H9 (cell line): ENCODE data around the gene NT5DC2. TPM values are rescaled to one million over a fixed set of nuclear protein-coding genes. Genes with fewer than 3 reads are reported as not detected.

ENCODE experiments used
- DNase-seq: peaks from one replicate; pipeline ENCODE4 v3.0.0-alpha.2; 2017
- H2AFZ ChIP-seq: one replicate; pipeline ENCODE4 v1.6.1; 2013; ENCODE audit warnings: mild to moderate bottlenecking, low read length, control low read depth, moderate library complexity
- H2AK5ac ChIP-seq: 2 replicates; pipeline ENCODE4 v1.6.1; 2013; ENCODE audit warnings: low read length, control low read depth, mixed read lengths; ENCODE audit not compliant: insufficient read length
- H2BK120ac ChIP-seq: one replicate; pipeline ENCODE4 v1.6.1; 2013; ENCODE audit warnings: low read depth, mild to moderate bottlenecking, low read length, control low read depth, inconsistent platforms; ENCODE audit not compliant: poor library complexity, severe bottlenecking
- H2BK12ac ChIP-seq: 2 replicates; pipeline ENCODE4 v1.6.1; 2013; ENCODE audit warnings: low read length, control low read depth, mixed read lengths, low read depth; ENCODE audit not compliant: insufficient read length
- H2BK15ac ChIP-seq: 2 replicates; pipeline ENCODE4 v1.6.1; 2013; ENCODE audit warnings: low read depth, low read length, control low read depth
- H2BK20ac ChIP-seq: one replicate; pipeline ENCODE4 v1.6.1; 2013; ENCODE audit warnings: low read depth, mild to moderate bottlenecking, low read length, control low read depth, inconsistent platforms; ENCODE audit not compliant: poor library complexity, severe bottlenecking
- H2BK5ac ChIP-seq: 2 replicates; pipeline ENCODE4 v1.6.1; 2013; ENCODE audit warnings: low read length, control low read depth, mixed read lengths; ENCODE audit not compliant: insufficient read length
- H3K14ac ChIP-seq: 2 replicates; pipeline ENCODE4 v1.6.1; 2013; ENCODE audit warnings: low read length, control low read depth; ENCODE audit not compliant: insufficient read depth
- H3K18ac ChIP-seq: 2 replicates; pipeline ENCODE4 v1.6.1; 2013; ENCODE audit warnings: low read depth, mild to moderate bottlenecking, mixed read lengths, low read length, control low read depth; ENCODE audit not compliant: insufficient read length
- H3K23ac ChIP-seq: 2 replicates; pipeline ENCODE4 v1.6.1; 2013; ENCODE audit warnings: low read length, control low read depth, mixed read lengths, low read depth; ENCODE audit not compliant: insufficient read length
- H3K23me2 ChIP-seq: 2 replicates; pipeline ENCODE4 v1.6.1; 2013; ENCODE audit warnings: low read depth, mild to moderate bottlenecking, mixed read lengths, low read length, control low read depth; ENCODE audit not compliant: insufficient read length, poor library complexity, severe bottlenecking
- H3K27ac ChIP-seq: 2 replicates; pipeline ENCODE4 v1.5.1; 2013; ENCODE audit warnings: low read length, control low read depth, mixed read lengths, low read depth; ENCODE audit not compliant: insufficient read length
- H3K27me3 ChIP-seq: 2 replicates; pipeline ENCODE4 v1.6.1; 2013; ENCODE audit warnings: low read length, control low read depth, inconsistent platforms; ENCODE audit not compliant: insufficient read depth
- H3K4ac ChIP-seq: 2 replicates; pipeline ENCODE4 v1.6.1; 2013; ENCODE audit warnings: low read depth, mild to moderate bottlenecking, control low read depth, inconsistent platforms, low read length, moderate library complexity
- H3K4me1 ChIP-seq: 2 replicates; pipeline ENCODE4 v1.6.1; 2013; ENCODE audit warnings: low read length, control low read depth, inconsistent platforms; ENCODE audit not compliant: insufficient read depth
- H3K4me2 ChIP-seq: 2 replicates; pipeline ENCODE4 v1.6.1; 2013; ENCODE audit warnings: low read length, control low read depth, mixed read lengths; ENCODE audit not compliant: insufficient read length, insufficient read depth
- H3K56ac ChIP-seq: 2 replicates; pipeline ENCODE4 v1.6.1; 2013; ENCODE audit warnings: low read depth, mild to moderate bottlenecking, mixed read lengths, low read length, control low read depth; ENCODE audit not compliant: insufficient read length
- H3K79me1 ChIP-seq: 2 replicates; pipeline ENCODE4 v1.6.1; 2013; ENCODE audit warnings: low read depth, mild to moderate bottlenecking, moderate library complexity, low read length, control low read depth, inconsistent platforms; ENCODE audit not compliant: insufficient read depth, poor library complexity, severe bottlenecking
- H3K79me2 ChIP-seq: 2 replicates; pipeline ENCODE4 v1.6.1; 2013; ENCODE audit warnings: low read length, control low read depth, inconsistent platforms; ENCODE audit not compliant: insufficient read depth
- H3K9ac ChIP-seq: 2 replicates; pipeline ENCODE4 v1.6.1; 2013; ENCODE audit warnings: low read length, control low read depth, mixed read lengths; ENCODE audit not compliant: insufficient read length; ENCODE audit errors: extremely low read depth
- H3K9me3 ChIP-seq: one replicate; pipeline ENCODE4 v1.6.1; 2013; ENCODE audit warnings: low read depth, low read length, inconsistent platforms; ENCODE audit not compliant: control insufficient read depth
- H3T11ph ChIP-seq: one replicate; pipeline ENCODE4 v1.6.1; 2013; ENCODE audit warnings: mild to moderate bottlenecking, low read length, control low read depth, inconsistent platforms
- H4K20me1 ChIP-seq: one replicate; pipeline ENCODE4 v1.6.1; 2013; ENCODE audit not compliant: control insufficient read depth, insufficient read length, insufficient read depth
- H4K5ac ChIP-seq: 2 replicates; pipeline ENCODE4 v1.6.1; 2013; ENCODE audit warnings: low read depth, mild to moderate bottlenecking, mixed read lengths, low read length, control low read depth; ENCODE audit not compliant: insufficient read length
- H4K8ac ChIP-seq: replicated peaks from 2 replicates; pipeline ENCODE4 v1.6.1; 2013; ENCODE audit warnings: low read length, control low read depth, mixed read lengths, low read depth; ENCODE audit not compliant: insufficient read length
- H4K91ac ChIP-seq: 2 replicates; pipeline ENCODE4 v1.6.1; 2013; ENCODE audit warnings: low read depth, mild to moderate bottlenecking, moderate library complexity, mixed read lengths, low read length, control low read depth; ENCODE audit not compliant: insufficient read length
- H3K27ac Mint-ChIP-seq, 3 experiments: 2 replicates in 2 of 3; 3 replicates in 1 of 3; pipeline ENCODE4 v1.8.0; 2020 to 2021; ENCODE audit warnings: mixed read lengths in 3 of 3, mild to moderate bottlenecking in 1 of 3, moderate library complexity in 1 of 3
- H3K27me3 Mint-ChIP-seq: 2 replicates; pipeline ENCODE4 v1.8.0; 2021; ENCODE audit warnings: low read depth, mild to moderate bottlenecking, moderate library complexity, mixed read lengths
- H3K36me3 Mint-ChIP-seq, 3 experiments: 2 replicates in 2 of 3; 3 replicates in 1 of 3; pipeline ENCODE4 v1.8.0; 2020 to 2021; ENCODE audit warnings: low read depth in 3 of 3, mixed read lengths in 3 of 3; ENCODE audit not compliant: insufficient read depth in 1 of 3
- H3K4me1 Mint-ChIP-seq, 2 experiments: 2 replicates each; pipeline ENCODE4 v1.8.0; 2020; ENCODE audit warnings: mixed read lengths in 2 of 2
- H3K4me3 Mint-ChIP-seq, 2 experiments: 2 replicates in 1 of 2; 3 replicates in 1 of 2; pipeline ENCODE4 v1.8.0; 2020 to 2021; ENCODE audit warnings: mild to moderate bottlenecking in 2 of 2, mixed read lengths in 2 of 2, moderate library complexity in 1 of 2
- H3K9me3 Mint-ChIP-seq, 2 experiments: 2 replicates in 1 of 2; 3 replicates in 1 of 2; pipeline ENCODE4 v1.8.0; 2020; ENCODE audit warnings: mild to moderate bottlenecking in 2 of 2, mixed read lengths in 2 of 2, moderate library complexity in 1 of 2
- WGBS: extraction: QIAGEN DNeasy Blood & Tissue Kit; methylation state at CpG from one replicate; pipeline ENCODE4 v1.1.7; 2013; ENCODE audit warnings: missing lambda C conversion rate, low lambda C conversion rate, mixed read lengths; ENCODE audit not compliant: insufficient read length; ENCODE audit errors: extremely low coverage; 5-methylcytosine and 5-hydroxymethylcytosine counted together
- total RNA-seq: library from RNA; stranded (reverse); gene quantifications from 2 replicates; pipeline ENCODE4 v1.2.1, GENCODE V29; 2021
- TF ChIP-seq, protein P1 (sequence below): fragments of 200-600 bp; sonication (generic); conservative IDR thresholded peaks from 3 replicates; pipeline ENCODE4 v1.8.0; 2021; ENCODE audit warnings: antibody characterized with exemption, mild to moderate bottlenecking

The NT5DC2 gene
- total RNA-seq, 1 experiment from 2014 or later, result 444 TPM

- peaks cover 3% of the 10 kb centered on the region; the same call in 1 of the 2 replicates for H3K4me1 ChIP-seq
- H3K79me2 ChIP-seq, result no peaks in the 10 kb centered on the region
- no peak overlapping the region for H4K91ac ChIP-seq
- H4K20me1 ChIP-seq, result no peaks in the 10 kb centered on the region
- no peaks in the 10 kb centered on the region for H3K9me3 ChIP-seq
- H3K27me3 ChIP-seq, result no peaks in the 10 kb centered on the region
- no peaks in the 10 kb centered on the region for H3K79me1 ChIP-seq
- no peak overlapping the region for H3K27ac ChIP-seq
- no peak overlapping the region for H3K23ac ChIP-seq
- TF ChIP-seq, protein P1, sequence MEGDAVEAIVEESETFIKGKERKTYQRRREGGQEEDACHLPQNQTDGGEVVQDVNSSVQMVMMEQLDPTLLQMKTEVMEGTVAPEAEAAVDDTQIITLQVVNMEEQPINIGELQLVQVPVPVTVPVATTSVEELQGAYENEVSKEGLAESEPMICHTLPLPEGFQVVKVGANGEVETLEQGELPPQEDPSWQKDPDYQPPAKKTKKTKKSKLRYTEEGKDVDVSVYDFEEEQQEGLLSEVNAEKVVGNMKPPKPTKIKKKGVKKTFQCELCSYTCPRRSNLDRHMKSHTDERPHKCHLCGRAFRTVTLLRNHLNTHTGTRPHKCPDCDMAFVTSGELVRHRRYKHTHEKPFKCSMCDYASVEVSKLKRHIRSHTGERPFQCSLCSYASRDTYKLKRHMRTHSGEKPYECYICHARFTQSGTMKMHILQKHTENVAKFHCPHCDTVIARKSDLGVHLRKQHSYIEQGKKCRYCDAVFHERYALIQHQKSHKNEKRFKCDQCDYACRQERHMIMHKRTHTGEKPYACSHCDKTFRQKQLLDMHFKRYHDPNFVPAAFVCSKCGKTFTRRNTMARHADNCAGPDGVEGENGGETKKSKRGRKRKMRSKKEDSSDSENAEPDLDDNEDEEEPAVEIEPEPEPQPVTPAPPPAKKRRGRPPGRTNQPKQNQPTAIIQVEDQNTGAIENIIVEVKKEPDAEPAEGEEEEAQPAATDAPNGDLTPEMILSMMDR, result no peak
- no peak overlapping the region for H3K4me2 ChIP-seq
- H3K56ac ChIP-seq, result no peak overlapping the region
- no peak overlapping the region for H3K14ac ChIP-seq
- Mint-ChIP-seq H3K9me3 (no peaks in the 10 kb centered on the region), H3K27ac (peak overlapping the region in 1 of 3 experiments; percentile 61; a peak in 2 of 7 replicates), H3K27me3 (no peaks in the 10 kb centered on the region), H3K36me3 (peaks cover 11 to 55% (median 35%) of the 10 kb centered on the region in 3 experiments; a peak in 6 of 7 replicates), H3K4me3 (no peak overlapping the region), H3K4me1 (peaks cover 7 to 12% of the 10 kb centered on the region in 2 experiments; a peak in 2 of 4 replicates)
- H3K18ac ChIP-seq, result no peak overlapping the region
- H2BK12ac ChIP-seq, result no peak overlapping the region
- H4K5ac ChIP-seq, result no peak overlapping the region
- no peak overlapping the region for H2AK5ac ChIP-seq
- no peak overlapping the region for H3K9ac ChIP-seq
- no peak overlapping the region for H2AFZ ChIP-seq
- WGBS, result no CpG with 5 or more reads among the region's 1 CpG
- H2BK20ac ChIP-seq, result no peak overlapping the region
- H2BK5ac ChIP-seq, result no peak overlapping the region
- no peak overlapping the region for H3K4ac ChIP-seq
- H4K8ac ChIP-seq, result no peak overlapping the region
- H2BK120ac ChIP-seq, result no peak overlapping the region
- H3T11ph ChIP-seq, result no peak overlapping the region
- H2BK15ac ChIP-seq, result no peak overlapping the region
- no peak for DNase-seq
- H3K23me2 ChIP-seq, result no peaks in the 10 kb centered on the region
Observed at GRCh38 chr3:52555056-52555455, 21.4 kb upstream of the NT5DC2 start.
